Measurements from ENCODE around the gene STK32A. TPM values are rescaled to one million over a fixed set of nuclear protein-coding genes. Genes with fewer than 3 reads are reported as not detected.
A peak's percentile ranks its signal among the peaks of the same experiment; 100 is the strongest.

STK32A gene
- total and polyA plus RNA-seq, 11 donors, result 0.15 to 1.4 (median 0.30) TPM

GRCh38 chr5:147396070-147396823 is 161.4 kb downstream of the STK32A start:
- 69 to 81% (median 74%) methylated on average over 6 to 8 of the region's 8 CpGs for WGBS, 4 donors
- no peak overlapping the region for H3K27ac ChIP-seq
- intact Hi-C loops (cut with DNase I), result loop anchor here in 3 of 10 donors (10.0 kb wide), 3 partner anchors 159 to 179 kb away; no protein-coding TSS in a partner anchor
- peaks cover 0 to 9% (median 0%) of the 10 kb centered on the region in 12 donors for H3K4me1 ChIP-seq
- H3K36me3 ChIP-seq, result peaks cover 0 to 96% (median 20%) of the 10 kb centered on the region in 9 donors
- TF ChIP-seq POLR2A (IDR thresholded peaks at IDR 0.05) (no peak), CTCF (IDR thresholded peaks at IDR 0.05) (no peak)
- ATAC-seq (peak; percentile 17 to 85 (median 65)), DNase-seq (peak in 3 of 5 donors; percentile 46 to 60 (median 54))
- no peaks in the 10 kb centered on the region for H3K27me3 ChIP-seq
- H3K4me3 ChIP-seq, result no peak overlapping the region
- no peaks in the 10 kb centered on the region for H3K9me3 ChIP-seq

GRCh38 chr5:147397616-147398015 is 162.8 kb downstream of the STK32A start:
- Histone ChIP-seq H3K36me3 (peaks cover 0 to 91% (median 20%) of the 10 kb centered on the region in 9 donors), H3K4me1 (peaks cover 0 to 9% (median 0%) of the 10 kb centered on the region in 12 donors), H3K9me3 (no peaks in the 10 kb centered on the region), H3K4me3 (no peak overlapping the region), H3K27ac (no peak overlapping the region), H3K27me3 (no peaks in the 10 kb centered on the region)
- no peak for TF ChIP-seq CTCF (IDR thresholded peaks at IDR 0.05)
- TF ChIP-seq POLR2A (IDR thresholded peaks at IDR 0.05), result no peak
- DNase-seq, result no peak
- WGBS, 4 donors, result 89 to 94% (median 92%) methylated on average over 11 of the region's 11 CpGs
- intact Hi-C loops (cut with DNase I), result loop anchor here in 3 of 10 donors (10.0 kb wide), 3 partner anchors 157 to 177 kb away; no protein-coding TSS in a partner anchor
- no peak for ATAC-seq

- Histone ChIP-seq H3K36me3 (peaks cover 0 to 80% (median 20%) of the 10 kb centered on the region in 9 donors), H3K4me1 (peaks cover 0 to 21% (median 5%) of the 10 kb centered on the region in 12 donors), H3K4me3 (no peak overlapping the region), H3K9me3 (no peaks in the 10 kb centered on the region), H3K27me3 (no peaks in the 10 kb centered on the region), H3K27ac (no peak overlapping the region)
- 86 to 91% (median 90%) methylated on average over 9 of the region's 9 CpGs for WGBS, 4 donors
- TF ChIP-seq POLR2A (IDR thresholded peaks at IDR 0.05) (no peak), CTCF (IDR thresholded peaks at IDR 0.05) (no peak)
- intact Hi-C loops (cut with DNase I), result loop anchor here in 3 of 10 donors (10.0 kb wide), 3 partner anchors 156 to 176 kb away; no protein-coding TSS in a partner anchor
- ATAC-seq, result no peak
- no peak for DNase-seq
These were observed 164.0 kb downstream of the STK32A start for GRCh38 chr5:147398860-147399259.

GRCh38 chr5:147400126-147400809 is 165.4 kb downstream of the STK32A start:
- Histone ChIP-seq H3K4me3 (no peak overlapping the region), H3K9me3 (no peaks in the 10 kb centered on the region), H3K27ac (peak overlapping the region in 1 of 12 donors; percentile 24), H3K4me1 (peaks cover 4 to 35% (median 19%) of the 10 kb centered on the region in 12 donors), H3K27me3 (no peaks in the 10 kb centered on the region), H3K36me3 (peaks cover 0 to 72% (median 20%) of the 10 kb centered on the region in 9 donors)
- 76 to 90% (median 83%) methylated on average over 7 of the region's 7 CpGs for WGBS, 4 donors
- TF ChIP-seq POLR2A (IDR thresholded peaks at IDR 0.05), result no peak
- DNase-seq (no peak), ATAC-seq (no peak)
- intact Hi-C loops (cut with DNase I), result no loop called here

Measured in heart left ventricle (tissue), 16 donors.